Lower lobe of right lung (tissue), 2 donors: ENCODE measurements around the gene MAP2K6. TPM values are rescaled to one million over a fixed set of nuclear protein-coding genes. Genes with fewer than 3 reads are reported as not detected.
"Not testable (repeated sequence)": the region's sequence is repeated elsewhere in the genome, so short reads cannot be mapped to it uniquely, and the experiment has no call there.

Source experiments
- ATAC-seq, 2 donors: fragments of 200-7000 bp; cut with Tn5 transposase; one replicate each; pipeline ENCODE4 v1.9.1; 2020 to 2022; ENCODE audit warnings: mild to moderate bottlenecking in 2 of 2, moderate library complexity in 2 of 2
- DNase-seq: peaks from one replicate; pipeline ENCODE4 v3.0.0-alpha.2; 2020
- H3K27ac ChIP-seq: fragments of 200-600 bp; one replicate; pipeline ENCODE4 v1.8.0; 2022
- H3K27me3 ChIP-seq: fragments of 200-600 bp; one replicate; pipeline ENCODE4 v1.8.0; 2022; ENCODE audit warnings: low read depth
- H3K36me3 ChIP-seq: fragments of 200-600 bp; one replicate; pipeline ENCODE4 v1.8.0; 2022; ENCODE audit warnings: mild to moderate bottlenecking
- H3K4me1 ChIP-seq: fragments of 200-600 bp; one replicate; pipeline ENCODE4 v1.8.0; 2022
- H3K4me3 ChIP-seq: fragments of 200-600 bp; one replicate; pipeline ENCODE4 v1.8.0; 2022; ENCODE audit warnings: mild to moderate bottlenecking
- H3K9me3 ChIP-seq: fragments of 200-600 bp; one replicate; pipeline ENCODE4 v1.8.0; 2022
- intact Hi-C: fragments of 100-400 bp; cut with DNase I; formaldehyde crosslinking; loops from one replicate; pipeline ENCODE4 v1.11.0; 2022
- total RNA-seq: library from RNA; stranded (reverse); fragmentation: NEBNext Ultra II Directional; extraction: Animal tissue kit (Norgen Biotek cat#: 25700); gene quantifications from one replicate; pipeline ENCODE4 v1.2.1, GENCODE V29; 2021
- TF ChIP-seq, protein P1 (sequence below): fragments of 200-600 bp; IDR thresholded peaks from one replicate; pipeline ENCODE4 v1.8.0; 2022; ENCODE audit warnings: antibody characterized with exemption, mild to moderate bottlenecking
- donor health status: DM: no; HTN: yes; CAD: no; lungs with severe emphysema.

MAP2K6 gene
- total RNA-seq, 1 donor from 2014 or later, result 6.3 TPM

- Histone ChIP-seq H3K27ac (no peak overlapping the region), H3K27me3 (no peaks in the 10 kb centered on the region), H3K36me3 (no peaks in the 10 kb centered on the region), H3K4me3 (no peak overlapping the region), H3K4me1 (no peaks in the 10 kb centered on the region), H3K9me3 (no peaks in the 10 kb centered on the region)
- TF ChIP-seq, protein P1, sequence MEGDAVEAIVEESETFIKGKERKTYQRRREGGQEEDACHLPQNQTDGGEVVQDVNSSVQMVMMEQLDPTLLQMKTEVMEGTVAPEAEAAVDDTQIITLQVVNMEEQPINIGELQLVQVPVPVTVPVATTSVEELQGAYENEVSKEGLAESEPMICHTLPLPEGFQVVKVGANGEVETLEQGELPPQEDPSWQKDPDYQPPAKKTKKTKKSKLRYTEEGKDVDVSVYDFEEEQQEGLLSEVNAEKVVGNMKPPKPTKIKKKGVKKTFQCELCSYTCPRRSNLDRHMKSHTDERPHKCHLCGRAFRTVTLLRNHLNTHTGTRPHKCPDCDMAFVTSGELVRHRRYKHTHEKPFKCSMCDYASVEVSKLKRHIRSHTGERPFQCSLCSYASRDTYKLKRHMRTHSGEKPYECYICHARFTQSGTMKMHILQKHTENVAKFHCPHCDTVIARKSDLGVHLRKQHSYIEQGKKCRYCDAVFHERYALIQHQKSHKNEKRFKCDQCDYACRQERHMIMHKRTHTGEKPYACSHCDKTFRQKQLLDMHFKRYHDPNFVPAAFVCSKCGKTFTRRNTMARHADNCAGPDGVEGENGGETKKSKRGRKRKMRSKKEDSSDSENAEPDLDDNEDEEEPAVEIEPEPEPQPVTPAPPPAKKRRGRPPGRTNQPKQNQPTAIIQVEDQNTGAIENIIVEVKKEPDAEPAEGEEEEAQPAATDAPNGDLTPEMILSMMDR, result no peak
- intact Hi-C loops, result no loop called here
- DNase-seq (no peak), ATAC-seq (no peak)
These were observed 59.6 kb downstream of the MAP2K6 start for GRCh38 chr17:69473841-69474831.

- Histone ChIP-seq H3K4me1 (no peaks in the 10 kb centered on the region), H3K27ac (no peak overlapping the region), H3K36me3 (no peaks in the 10 kb centered on the region), H3K9me3 (no peaks in the 10 kb centered on the region), H3K4me3 (no peak overlapping the region), H3K27me3 (no peaks in the 10 kb centered on the region)
- no peak for ATAC-seq
- DNase-seq, result no peak
- intact Hi-C loops, result no loop called here
- TF ChIP-seq, protein P1, result no peak
These were observed 62.9 kb downstream of the MAP2K6 start for GRCh38 chr17:69477204-69477902.

DNA sequence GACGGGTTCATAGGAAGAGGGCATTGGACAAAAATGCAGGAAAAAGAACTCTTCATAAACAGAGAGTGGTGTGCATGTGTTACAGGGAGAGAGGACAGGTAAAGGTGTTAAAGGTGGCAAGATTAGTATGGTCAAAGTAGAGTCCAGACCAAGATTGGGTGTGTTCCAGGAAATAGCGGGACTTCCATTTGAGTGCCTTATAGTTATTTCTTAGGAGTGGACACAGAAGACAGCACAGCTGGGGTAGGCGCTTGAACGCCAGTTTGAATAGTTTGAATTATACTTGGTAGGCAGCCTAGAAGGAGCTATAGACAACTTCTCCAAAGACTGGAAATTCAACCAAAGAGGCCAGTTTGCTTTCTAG lies 63.4 kb downstream of the MAP2K6 start:
- Histone ChIP-seq H3K9me3 (no peaks in the 10 kb centered on the region), H3K36me3 (no peaks in the 10 kb centered on the region), H3K4me3 (no peak overlapping the region), H3K27me3 (no peaks in the 10 kb centered on the region), H3K27ac (no peak overlapping the region), H3K4me1 (no peaks in the 10 kb centered on the region)
- intact Hi-C loops, result no loop called here
- DNase-seq (no peak), ATAC-seq (no peak)
- TF ChIP-seq, protein P1, result no peak

DNA sequence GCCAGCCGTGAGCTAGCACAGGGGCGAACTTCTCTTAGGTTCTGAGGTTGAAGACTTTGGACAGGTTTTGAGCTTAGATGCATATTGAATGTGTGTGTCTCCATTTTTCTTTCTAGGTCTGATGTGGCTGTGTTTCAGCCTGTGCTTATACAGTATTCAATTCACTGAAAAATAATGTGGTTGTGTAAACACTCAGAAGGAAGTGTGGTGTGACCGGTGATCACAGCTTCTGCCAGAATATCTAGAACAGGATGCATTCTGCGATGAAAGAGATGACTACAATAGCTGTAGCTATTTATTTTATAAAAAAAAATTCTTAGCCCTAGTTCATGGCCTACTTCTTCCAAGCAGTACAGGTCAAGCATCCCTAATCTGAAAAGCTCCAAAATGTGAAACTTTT lies 64.4 kb downstream of the MAP2K6 start:
- DNase-seq (no peak), ATAC-seq (no peak)
- Histone ChIP-seq H3K27me3 (no peaks in the 10 kb centered on the region), H3K27ac (no peak overlapping the region), H3K4me1 (no peaks in the 10 kb centered on the region), H3K4me3 (no peak overlapping the region), H3K36me3 (no peaks in the 10 kb centered on the region), H3K9me3 (no peaks in the 10 kb centered on the region)
- TF ChIP-seq, protein P1, result no peak
- intact Hi-C loops, result no loop called here

- H3K27me3 ChIP-seq, H3K4me1 ChIP-seq, H3K4me3 ChIP-seq, ATAC-seq, H3K27ac ChIP-seq, H3K36me3 ChIP-seq, intact Hi-C loops, H3K9me3 ChIP-seq, DNase-seq: not testable (repeated sequence)
These were observed 65.3 kb downstream of the MAP2K6 start for GRCh38 chr17:69479756-69480155.

GRCh38 chr17:69480245-69480644 lies 65.7 kb downstream of the MAP2K6 start:
- Histone ChIP-seq H3K4me3 (no peak overlapping the region), H3K36me3 (no peaks in the 10 kb centered on the region), H3K27me3 (no peaks in the 10 kb centered on the region), H3K9me3 (no peaks in the 10 kb centered on the region), H3K27ac (no peak overlapping the region), H3K4me1 (no peaks in the 10 kb centered on the region)
- TF ChIP-seq, protein P1, result no peak
- ATAC-seq (no peak), DNase-seq (no peak)
- intact Hi-C loops, result no loop called here
